Stimulated activated CD8-positive, alpha-beta memory T cell treated with anti-CD3 and anti-CD28 coated beads, Interleukin-4, amount 100 ng/mL, for 24 hours (primary cell): ENCODE measurements around the gene THBS1.

Source experiments
- DNase-seq: peaks from one replicate; pipeline ENCODE4 v3.0.0-alpha.2; 2020; ENCODE audit warnings: low read depth

The THBS1 gene

DNA sequence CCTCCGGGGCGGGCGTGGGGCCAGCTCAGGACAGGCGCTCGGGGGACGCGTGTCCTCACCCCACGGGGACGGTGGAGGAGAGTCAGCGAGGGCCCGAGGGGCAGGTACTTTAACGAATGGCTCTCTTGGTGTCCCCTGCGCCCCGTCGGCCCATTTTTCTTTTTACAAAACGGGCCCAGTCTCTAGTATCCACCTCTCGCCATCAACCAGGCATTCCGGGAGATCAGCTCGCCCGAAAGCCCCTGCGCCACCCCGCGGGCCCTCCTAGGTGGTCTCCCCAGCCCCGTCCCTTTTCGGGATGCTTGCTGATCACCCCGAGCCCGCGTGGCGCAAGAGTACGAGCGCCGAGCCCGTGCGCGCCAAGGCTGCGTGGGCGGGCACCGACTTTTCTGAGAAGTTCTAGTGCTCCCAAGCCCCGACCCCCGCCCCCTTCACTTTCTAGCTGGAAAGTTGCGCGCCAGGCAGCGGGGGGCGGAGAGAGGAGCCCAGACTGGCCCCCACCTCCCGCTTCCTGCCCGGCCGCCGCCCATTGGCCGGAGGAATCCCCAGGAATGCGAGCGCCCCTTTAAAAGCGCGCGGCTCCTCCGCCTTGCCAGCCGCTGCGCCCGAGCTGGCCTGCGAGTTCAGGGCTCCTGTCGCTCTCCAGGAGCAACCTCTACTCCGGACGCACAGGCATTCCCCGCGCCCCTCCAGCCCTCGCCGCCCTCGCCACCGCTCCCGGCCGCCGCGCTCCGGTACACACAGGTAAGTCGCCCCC, at the start of gene THBS1:
Gene THBS1, plus strand, starts transcription at position 595 of the 757 bp plus-strand sequence. CDS start 779 bp downstream, outside the sequence.
- peak; percentile 31 for DNase-seq

DNA sequence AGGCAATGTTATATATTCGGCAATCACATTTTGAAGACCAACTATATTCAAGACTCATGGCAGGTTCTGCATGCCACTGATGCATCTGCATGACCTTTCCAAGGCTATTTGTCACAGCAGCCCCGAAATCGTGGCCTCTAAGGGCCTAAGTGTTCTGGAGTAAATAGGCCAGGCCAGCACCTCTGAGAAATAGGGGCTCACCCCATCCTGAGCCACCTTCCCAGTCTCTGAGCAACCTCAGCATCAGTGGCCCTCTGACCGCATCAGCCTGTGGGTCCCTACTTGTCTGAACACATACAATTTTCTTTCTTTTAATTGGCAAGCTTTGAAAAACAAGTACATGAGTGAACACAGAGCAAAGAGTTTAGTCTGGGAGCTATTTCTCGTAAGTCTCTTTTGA, 45.9 kb upstream of the THBS1 start:
- no peak for DNase-seq

- no peak for DNase-seq
Measured at GRCh38 chr15:39535466-39535865, 45.4 kb upstream of the THBS1 start.

DNA sequence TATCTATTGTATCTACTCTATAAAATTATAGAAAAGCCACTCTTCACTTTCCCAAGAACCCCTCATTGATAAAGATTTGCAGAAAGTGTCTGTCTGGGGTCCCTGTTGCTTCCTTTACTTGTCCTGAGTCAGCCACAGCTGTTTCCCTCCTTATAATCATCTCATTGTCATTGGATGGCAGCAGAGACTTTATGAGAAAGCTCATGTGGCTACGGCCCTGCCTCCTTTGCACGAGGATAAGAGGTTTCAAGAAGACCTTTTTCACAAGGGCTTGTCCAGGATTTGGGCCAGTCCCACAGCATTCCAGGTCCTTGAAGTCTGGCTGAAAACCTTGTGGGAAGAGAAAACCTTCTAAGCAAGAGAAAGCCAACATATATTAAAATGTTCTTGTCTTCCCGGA, 41.9 kb upstream of the THBS1 start:
- no peak for DNase-seq

GRCh38 chr15:39539466-39539865, 41.4 kb upstream of the THBS1 start:
- DNase-seq = no peak

DNA sequence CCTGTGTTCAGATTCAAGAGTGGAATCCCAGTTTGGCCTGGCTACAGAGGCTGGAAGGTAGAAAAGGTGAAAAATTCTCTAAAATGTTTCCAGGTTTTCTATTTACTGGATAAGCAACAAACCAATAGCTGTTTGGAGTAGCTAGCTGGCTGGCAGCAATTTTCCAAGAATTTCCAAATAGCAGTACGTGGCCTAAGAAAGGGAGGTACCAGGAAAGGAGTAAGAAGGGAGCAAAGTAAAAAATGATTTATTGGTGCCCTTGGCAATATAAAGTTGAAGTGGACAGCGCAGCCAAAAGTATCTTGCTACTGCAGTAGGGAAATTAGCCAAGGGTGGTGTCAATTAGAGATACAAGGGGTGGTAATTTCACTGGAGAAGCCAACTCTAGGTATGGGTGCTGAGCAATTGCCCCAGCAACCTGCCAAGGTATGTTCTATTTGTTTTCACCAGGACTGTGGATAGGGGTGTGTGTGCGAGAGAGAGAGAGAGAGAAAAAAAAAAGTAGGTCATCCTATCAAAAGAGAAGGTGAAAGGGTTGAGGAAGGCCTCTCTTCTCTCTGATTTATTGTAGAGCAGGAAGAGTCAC, 40.8 kb upstream of the THBS1 start:
- no peak for DNase-seq

DNA sequence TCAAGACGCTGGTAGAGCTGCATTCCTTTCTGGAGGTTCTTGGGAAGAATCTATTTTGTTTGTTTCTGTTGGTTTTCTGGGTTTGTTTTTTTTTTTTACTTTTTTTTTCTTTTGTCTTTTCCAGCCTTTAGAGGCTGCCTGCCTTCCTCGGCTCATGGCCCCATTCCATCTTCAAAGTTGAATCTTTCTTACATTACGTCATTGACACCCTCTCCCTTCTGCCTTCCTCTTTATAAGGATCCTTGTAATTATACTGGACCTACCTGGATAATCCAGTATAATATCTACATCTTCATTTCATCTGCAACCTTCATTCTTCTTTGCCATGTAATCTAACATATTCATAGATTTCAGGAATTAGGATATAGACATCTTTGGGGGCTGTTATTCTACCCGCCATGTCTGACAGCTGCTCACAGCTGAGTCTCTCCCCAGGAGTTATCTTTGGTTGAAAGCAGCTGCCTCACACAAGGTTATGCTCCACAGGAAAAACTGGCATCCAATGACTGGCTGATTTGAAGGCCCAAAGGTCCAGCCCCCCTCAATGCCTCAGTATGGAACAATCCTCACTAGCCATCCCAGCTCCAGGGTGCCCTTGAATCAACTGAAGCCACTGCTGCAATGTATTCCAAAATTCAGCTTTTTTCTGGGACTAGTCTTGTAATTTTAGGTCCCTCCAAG, 38.4 kb upstream of the THBS1 start:
- DNase-seq = no peak

GRCh38 chr15:39543651-39544050, 37.2 kb upstream of the THBS1 start:
- no peak for DNase-seq

DNA sequence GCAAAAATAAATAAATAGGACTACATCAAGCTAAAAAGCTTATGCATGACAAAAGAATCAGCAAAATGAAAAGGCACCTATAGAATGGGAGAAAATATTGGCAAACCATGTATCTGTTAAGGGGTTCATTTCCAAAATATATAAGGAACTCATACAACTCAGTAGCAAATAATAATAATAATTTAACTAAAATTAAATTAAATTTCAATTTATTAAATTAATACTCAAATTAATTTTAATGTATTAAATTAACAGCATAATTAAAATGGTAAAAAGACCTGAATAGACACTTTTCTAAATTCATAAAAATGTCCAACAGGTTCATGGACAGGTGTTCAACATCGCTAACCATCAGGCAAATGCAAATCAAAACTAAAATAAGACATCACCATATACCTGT, 34.0 kb upstream of the THBS1 start:
- no peak for DNase-seq

- DNase-seq = no peak
Measured at GRCh38 chr15:39548561-39548960, 32.3 kb upstream of the THBS1 start.

GRCh38 chr15:39549912-39550311, 31.0 kb upstream of the THBS1 start:
- no peak for DNase-seq

DNA sequence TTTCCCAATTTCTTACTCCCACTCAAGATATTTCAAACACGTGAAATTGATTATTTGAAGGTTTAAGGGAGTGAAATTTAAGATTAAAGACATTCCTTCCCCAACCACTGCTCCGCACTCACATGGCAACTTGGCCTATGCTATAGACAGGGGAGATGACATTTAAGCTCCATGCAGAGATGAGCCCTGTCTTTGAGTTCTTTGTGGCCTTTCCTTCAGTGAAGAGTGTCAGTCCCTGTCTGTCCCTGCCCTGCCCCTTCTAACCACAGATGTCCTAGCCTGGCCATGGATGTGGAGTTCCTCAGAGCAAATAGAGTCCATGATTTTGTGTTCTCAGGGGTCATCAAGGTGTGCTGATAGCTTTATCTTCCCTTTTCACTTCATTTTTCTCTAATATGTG, 29.4 kb upstream of the THBS1 start:
- DNase-seq = no peak

DNA sequence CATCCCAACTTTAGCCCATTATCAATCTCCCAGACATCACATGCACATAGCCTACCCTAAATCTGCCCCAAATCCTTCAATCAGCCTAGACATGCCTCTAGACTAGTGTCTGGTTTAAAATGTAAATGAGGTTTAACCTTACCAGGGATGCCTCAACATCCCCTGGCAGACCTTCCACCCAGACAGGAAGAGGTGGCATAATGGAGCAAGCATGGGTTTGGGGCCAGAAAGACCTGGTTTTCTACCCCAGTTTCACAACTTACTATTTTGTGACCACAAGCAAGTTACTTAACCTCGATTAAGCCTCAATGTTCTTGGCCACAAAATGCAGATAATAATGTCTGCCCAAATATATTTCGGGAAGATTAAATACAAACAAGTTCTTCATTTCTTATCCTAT, 28.3 kb upstream of the THBS1 start:
- no peak for DNase-seq

GRCh38 chr15:39553947-39554693, 26.8 kb upstream of the THBS1 start:
- DNase-seq = no peak

GRCh38 chr15:39554746-39555387, 26.0 kb upstream of the THBS1 start:
- no peak for DNase-seq

- DNase-seq = no peak
Measured at GRCh38 chr15:39555885-39556284, 25.0 kb upstream of the THBS1 start.

GRCh38 chr15:39556461-39556860, 24.4 kb upstream of the THBS1 start:
- DNase-seq = no peak

DNA sequence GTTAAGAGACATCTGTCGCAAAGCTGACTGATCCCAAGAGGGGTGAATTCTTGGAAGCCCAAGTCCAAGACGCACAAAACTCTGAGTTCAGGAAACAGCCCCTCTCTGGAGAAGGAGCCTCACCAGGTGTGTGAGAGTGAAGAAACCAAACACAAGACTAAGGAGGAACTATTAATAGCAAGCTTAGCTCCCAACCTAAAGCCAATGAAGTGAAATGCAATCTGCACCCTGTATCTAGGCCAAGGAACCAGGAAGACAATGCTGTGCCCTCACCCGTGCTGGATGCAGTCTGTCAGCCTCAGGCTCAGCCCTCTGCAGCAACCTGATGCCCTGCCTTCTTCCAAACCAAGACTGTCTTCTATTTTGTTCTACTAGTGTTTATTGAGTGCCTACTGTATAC, 22.5 kb upstream of the THBS1 start:
- DNase-seq = no peak

DNA sequence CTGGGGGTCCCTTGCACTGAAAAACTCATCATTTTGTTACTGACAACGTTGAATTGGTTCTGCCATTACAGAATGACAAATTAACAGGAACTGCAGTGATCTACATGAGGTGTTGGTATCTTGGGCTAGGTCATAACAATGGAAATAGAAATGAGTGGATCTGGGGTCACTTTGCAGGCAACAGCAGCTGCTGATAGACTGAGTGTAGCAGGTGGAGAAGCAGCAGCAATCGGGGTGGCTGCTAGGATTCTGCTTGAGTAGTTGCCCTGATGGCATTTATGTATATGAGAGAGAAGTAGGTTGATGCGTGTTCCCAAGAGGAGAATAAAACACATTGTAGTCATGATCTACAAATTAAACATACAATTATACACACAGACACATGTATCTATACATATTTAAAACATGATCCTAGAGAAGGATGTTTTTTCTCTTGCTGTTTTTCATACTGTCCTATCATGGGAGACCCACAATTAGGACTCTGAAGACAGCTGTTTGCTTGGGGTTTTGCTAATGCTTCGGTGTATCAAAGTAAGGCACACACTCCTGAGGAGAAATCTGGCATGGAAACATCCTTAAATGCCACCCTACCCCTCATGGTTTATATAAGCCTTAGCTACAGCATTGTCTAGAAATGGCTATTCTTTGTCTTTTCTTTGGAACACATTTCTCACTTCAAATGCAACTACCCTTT, 15.8 kb upstream of the THBS1 start:
- no peak for DNase-seq

DNA sequence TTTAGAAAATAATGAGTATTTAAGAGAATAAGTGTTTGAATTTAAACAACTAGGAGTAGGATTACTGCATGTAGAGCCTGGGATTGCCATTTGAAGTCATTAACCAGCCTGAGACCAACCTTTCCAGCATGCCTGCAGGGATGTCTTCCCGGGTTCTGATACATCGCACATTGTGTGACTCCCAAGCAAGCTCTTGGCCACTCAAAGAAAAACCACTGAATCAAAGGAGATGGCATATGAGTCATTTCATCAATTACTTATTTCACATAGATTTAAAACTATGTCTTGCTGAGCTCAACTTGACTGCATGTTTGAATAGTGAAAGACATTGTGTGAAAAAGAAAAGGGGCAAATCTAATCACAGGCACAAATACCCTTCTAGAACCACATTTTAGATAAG, 15.0 kb upstream of the THBS1 start:
- DNase-seq = no peak

DNA sequence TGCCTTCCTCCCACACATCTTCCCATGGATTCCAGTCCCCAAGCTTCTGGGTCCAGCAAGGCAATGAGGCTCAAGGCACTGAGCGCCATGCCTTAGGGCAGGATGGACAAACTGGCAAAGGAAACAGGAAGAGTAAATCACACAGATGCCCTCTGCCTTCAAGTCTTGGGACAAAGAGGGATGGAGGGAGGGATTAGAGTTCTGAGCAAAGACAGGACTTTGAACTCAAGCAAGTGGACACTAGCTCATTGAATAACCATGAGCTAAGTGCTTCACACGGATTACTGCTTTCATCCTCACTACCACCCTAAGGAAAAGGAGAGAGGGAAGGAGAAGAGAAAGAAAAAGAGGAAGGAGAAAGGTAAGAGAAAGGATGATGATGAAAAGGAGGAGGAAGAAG, 7.6 kb upstream of the THBS1 start:
- DNase-seq = no peak

GRCh38 chr15:39573844-39574243, 7.0 kb upstream of the THBS1 start:
- no peak for DNase-seq
